ENCODE measurements around the gene CLASRP. TPM values are rescaled to one million over a fixed set of nuclear protein-coding genes. Genes with fewer than 3 reads are reported as not detected.
A peak's percentile ranks its signal among the peaks of the same experiment; 100 is the strongest.

The CLASRP gene
- total and polyA plus RNA-seq, 9 of the 15 experiments (the other 6 are each of a cell fraction or from before 2014, with no cell fraction given), result 0.94 to 86.3 (median 44.0) TPM

- no peak for TF ChIP-seq ATF2 (CRISPR knock-in tag; IDR thresholded peaks at IDR 0.05)
- peak; percentile 55; the same call in 1 of the 2 replicates for TF ChIP-seq ATF7 (IDR thresholded peaks at IDR 0.05)
- TF ChIP-seq UBTF (IDR thresholded peaks at IDR 0.05; ENCODE audit: borderline replicate concordance in 1 of 2, low read depth in 2 of 2, low read length in 2 of 2), result peak; percentile 25 to 87; a peak in 3 of 4 replicates
- TF ChIP-seq MAZ (CRISPR knock-in tag; conservative IDR thresholded peaks at IDR 0.05 in 1 of 2, IDR thresholded peaks at IDR 0.05 in 1 of 2), result peak; percentile 72 to 86
- no peak for TF ChIP-seq ZKSCAN8 (CRISPR knock-in tag; IDR thresholded peaks at IDR 0.05)
- TF ChIP-seq TAF1 (IDR thresholded peaks at IDR 0.05; ENCODE audit: control insufficient read depth, extremely low read depth, insufficient read depth, low read length, severe bottlenecking), result peak; percentile 47
- peak; percentile 62 to 81; a peak in 2 of 4 replicates for TF ChIP-seq SIN3A (IDR thresholded peaks at IDR 0.05; ENCODE audit: borderline replicate concordance in 2 of 2, control insufficient read depth in 1 of 2, low read depth in 2 of 2, low read length in 2 of 2)
- TF ChIP-seq CREM (IDR thresholded peaks at IDR 0.05; ENCODE audit: low read depth), result peak; percentile 59
- peak in 1 of 2 experiments; percentile 76; a peak in 2 of 4 replicates for TF ChIP-seq NONO (IDR thresholded peaks at IDR 0.05; ENCODE audit: low read depth in 2 of 2, low read length in 1 of 2)
- TF ChIP-seq USF2 (CRISPR knock-in tag; IDR thresholded peaks at IDR 0.05), result no peak
- TF ChIP-seq YY1 (IDR thresholded peaks at IDR 0.05; ENCODE audit: borderline replicate concordance in 1 of 3, control insufficient read depth in 1 of 3, extremely low read depth in 1 of 3, insufficient read depth in 3 of 3, insufficient read length in 1 of 3, insufficient replicate concordance in 2 of 3, low read depth in 1 of 3, low read length in 2 of 3), result peak in 1 of 3 experiments; percentile 38
- peak; percentile 40; the same call in 1 of the 2 replicates for TF ChIP-seq ESRRA (IDR thresholded peaks at IDR 0.05; ENCODE audit: borderline replicate concordance, low read depth)
- no peak for TF ChIP-seq ZNF184 (CRISPR knock-in tag; IDR thresholded peaks at IDR 0.05)
- TF ChIP-seq HDAC3 (IDR thresholded peaks at IDR 0.05; ENCODE audit: borderline replicate concordance, partially characterized antibody), result no peak
- peak; percentile 89 for TF ChIP-seq GATAD2B (IDR thresholded peaks at IDR 0.05; ENCODE audit: borderline replicate concordance)
- TF ChIP-seq ZBTB2 (IDR thresholded peaks at IDR 0.05), result 0 out of 2 replicates have a peak, but pooled peaks have one; percentile 25
- TF ChIP-seq KAT2B (IDR thresholded peaks at IDR 0.05; ENCODE audit: low read depth, low read length), result no peak
- TF ChIP-seq ZEB2 (IDR thresholded peaks at IDR 0.05), result peak; percentile 37; the same call in 1 of the 2 replicates
- TF ChIP-seq POLR2A (conservative IDR thresholded peaks at IDR 0.05), result peak; percentile 51; the same call in 1 of the 2 replicates
Measured at GRCh38 chr19:45076029-45076850, 37.4 kb downstream of the CLASRP start, which contains the start of gene ZNF296 (continued).
